Suprapubic skin (tissue), 4 donors: ENCODE results near the gene LOXHD1. TPM values are rescaled to one million over a fixed set of nuclear protein-coding genes. Genes with fewer than 3 reads are reported as not detected.
A peak's percentile ranks its signal among the peaks of the same experiment; 100 is the strongest.

ENCODE experiments used
- DNase-seq, 2 donors: peaks; one replicate each; pipeline ENCODE4 v3.0.0-alpha.2; 2019; ENCODE audit warnings: low spot score in 2 of 2
- H3K27ac ChIP-seq: fragments of 200-600 bp; sonication (generic); one replicate; pipeline ENCODE4 v1.5.1; 2019
- H3K27me3 ChIP-seq: fragments of 200-600 bp; sonication (generic); one replicate; pipeline ENCODE4 v1.5.1; 2019
- H3K36me3 ChIP-seq: fragments of 200-600 bp; sonication (generic); one replicate; pipeline ENCODE4 v1.5.1; 2019
- H3K4me1 ChIP-seq: fragments of 200-600 bp; sonication (generic); one replicate; pipeline ENCODE4 v1.5.1; 2019
- H3K4me3 ChIP-seq: fragments of 200-600 bp; sonication (generic); one replicate; pipeline ENCODE4 v1.5.1; 2019; ENCODE audit warnings: mild to moderate bottlenecking
- H3K9me3 ChIP-seq: fragments of 200-600 bp; sonication (generic); one replicate; pipeline ENCODE4 v1.5.1; 2019
- EP300 ChIP-seq: sonication (generic); formaldehyde crosslinking; IDR thresholded peaks from one replicate; pipeline ENCODE4 v1.6.1; 2017; ENCODE audit warnings: antibody characterized with exemption
- POLR2A ChIP-seq, 2 donors: fragments of 450-650 bp; IDR thresholded peaks; one replicate each; pipeline ENCODE4 v1.6.1; 2017; ENCODE audit warnings: antibody characterized with exemption in 2 of 2, mild to moderate bottlenecking in 2 of 2, moderate library complexity in 2 of 2
- POLR2AphosphoS5 ChIP-seq, 3 donors: sonication (generic); formaldehyde crosslinking; IDR thresholded peaks; one replicate each; pipeline ENCODE4 v1.6.1; 2017; ENCODE audit warnings: antibody characterized with exemption in 3 of 3
- WGBS: methylation state at CpG from one replicate; pipeline ENCODE4 v1.1.5; 2018; 5-methylcytosine and 5-hydroxymethylcytosine counted together
- total RNA-seq, 4 donors: library from RNA; depleted of rRNA; stranded (reverse); fragments of >200 nt; gene quantifications; one replicate each; pipeline ENCODE4 v1.1.0, GENCODE V29; 2016
- TF ChIP-seq, protein P1 (sequence below), 2 donors: fragments of 200-600 bp in 1 of 2; fragments of 450-650 bp in 1 of 2; sonication (generic) in 1 of 2; IDR thresholded peaks; one replicate each; pipeline ENCODE4 v1.5.1; 2016 to 2019; ENCODE audit warnings: antibody characterized with exemption in 2 of 2, mild to moderate bottlenecking in 1 of 2, moderate library complexity in 1 of 2

LOXHD1 gene
- total RNA-seq, 4 donors from 2014 or later, result 0.16 to 0.30 (median 0.18) TPM; not detected in 1

DNA sequence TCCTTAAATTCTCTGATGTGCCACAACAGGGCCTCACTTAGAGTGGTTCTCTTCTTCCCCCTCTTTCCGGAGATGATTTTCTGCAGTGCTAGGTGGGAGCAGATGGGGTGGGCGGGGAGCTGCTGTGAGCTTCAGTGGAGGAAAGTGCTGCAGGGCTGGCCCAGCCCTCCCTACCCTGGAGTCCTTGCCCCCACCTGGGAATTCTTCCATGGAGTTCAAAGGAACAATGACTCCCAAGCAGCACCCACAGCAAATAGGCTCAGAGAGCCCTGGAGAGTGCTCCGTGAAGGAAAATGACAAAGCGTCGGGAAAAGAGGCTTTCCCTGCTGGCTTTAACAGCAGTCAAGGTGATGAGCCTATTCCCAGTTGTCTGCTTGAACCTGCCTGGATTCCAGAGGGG, 28.8 kb downstream of the LOXHD1 start:
- H3K27me3 ChIP-seq, result peaks cover 10% of the 10 kb centered on the region
- no peaks in the 10 kb centered on the region for H3K9me3 ChIP-seq
- DNase-seq, result no peak
- TF ChIP-seq POLR2A (IDR thresholded peaks at IDR 0.05) (no peak), POLR2AphosphoS5 (IDR thresholded peaks at IDR 0.05) (no peak), EP300 (no peak)
- TF ChIP-seq, protein P1, sequence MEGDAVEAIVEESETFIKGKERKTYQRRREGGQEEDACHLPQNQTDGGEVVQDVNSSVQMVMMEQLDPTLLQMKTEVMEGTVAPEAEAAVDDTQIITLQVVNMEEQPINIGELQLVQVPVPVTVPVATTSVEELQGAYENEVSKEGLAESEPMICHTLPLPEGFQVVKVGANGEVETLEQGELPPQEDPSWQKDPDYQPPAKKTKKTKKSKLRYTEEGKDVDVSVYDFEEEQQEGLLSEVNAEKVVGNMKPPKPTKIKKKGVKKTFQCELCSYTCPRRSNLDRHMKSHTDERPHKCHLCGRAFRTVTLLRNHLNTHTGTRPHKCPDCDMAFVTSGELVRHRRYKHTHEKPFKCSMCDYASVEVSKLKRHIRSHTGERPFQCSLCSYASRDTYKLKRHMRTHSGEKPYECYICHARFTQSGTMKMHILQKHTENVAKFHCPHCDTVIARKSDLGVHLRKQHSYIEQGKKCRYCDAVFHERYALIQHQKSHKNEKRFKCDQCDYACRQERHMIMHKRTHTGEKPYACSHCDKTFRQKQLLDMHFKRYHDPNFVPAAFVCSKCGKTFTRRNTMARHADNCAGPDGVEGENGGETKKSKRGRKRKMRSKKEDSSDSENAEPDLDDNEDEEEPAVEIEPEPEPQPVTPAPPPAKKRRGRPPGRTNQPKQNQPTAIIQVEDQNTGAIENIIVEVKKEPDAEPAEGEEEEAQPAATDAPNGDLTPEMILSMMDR (IDR thresholded peaks at IDR 0.05), result no peak
- no peaks in the 10 kb centered on the region for H3K36me3 ChIP-seq
- H3K27ac ChIP-seq, result no peak overlapping the region
- peaks cover 7% of the 10 kb centered on the region for H3K4me1 ChIP-seq
- no peak overlapping the region for H3K4me3 ChIP-seq
- 60% methylated on average over 5 of the region's 5 CpGs for WGBS

DNA sequence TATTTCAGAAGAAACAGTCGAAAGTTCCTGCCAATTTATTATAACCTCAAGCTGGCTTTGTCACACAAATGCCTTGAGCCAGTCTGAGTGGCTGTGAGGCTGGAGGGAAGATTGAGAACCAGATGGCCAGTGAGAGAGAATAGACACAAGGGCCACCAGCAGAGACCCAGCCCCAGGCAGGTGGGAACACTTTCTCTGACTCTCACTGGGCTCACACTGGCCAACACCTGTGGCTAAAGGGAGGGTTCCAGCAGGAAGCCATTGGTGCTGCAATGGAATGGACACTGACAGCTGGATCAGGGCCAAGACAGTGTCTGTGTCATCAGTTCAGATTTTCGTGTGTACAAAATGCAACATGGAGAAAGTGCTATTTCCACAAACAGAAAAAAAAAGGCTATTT, 29.9 kb downstream of the LOXHD1 start:
- H3K9me3 ChIP-seq, result no peaks in the 10 kb centered on the region
- no peak overlapping the region for H3K27ac ChIP-seq
- peaks cover 8% of the 10 kb centered on the region for H3K4me1 ChIP-seq
- DNase-seq, result peak in 1 of 2 donors; percentile 67
- no peak overlapping the region for H3K4me3 ChIP-seq
- WGBS, result 39% methylated on average over 2 of the region's 2 CpGs
- H3K27me3 ChIP-seq, result peaks cover 10% of the 10 kb centered on the region
- TF ChIP-seq, protein P1 (IDR thresholded peaks at IDR 0.05), result no peak
- TF ChIP-seq POLR2AphosphoS5 (IDR thresholded peaks at IDR 0.05), result no peak
- TF ChIP-seq POLR2A (IDR thresholded peaks at IDR 0.05), result no peak
- no peak for TF ChIP-seq EP300
- no peaks in the 10 kb centered on the region for H3K36me3 ChIP-seq

DNA sequence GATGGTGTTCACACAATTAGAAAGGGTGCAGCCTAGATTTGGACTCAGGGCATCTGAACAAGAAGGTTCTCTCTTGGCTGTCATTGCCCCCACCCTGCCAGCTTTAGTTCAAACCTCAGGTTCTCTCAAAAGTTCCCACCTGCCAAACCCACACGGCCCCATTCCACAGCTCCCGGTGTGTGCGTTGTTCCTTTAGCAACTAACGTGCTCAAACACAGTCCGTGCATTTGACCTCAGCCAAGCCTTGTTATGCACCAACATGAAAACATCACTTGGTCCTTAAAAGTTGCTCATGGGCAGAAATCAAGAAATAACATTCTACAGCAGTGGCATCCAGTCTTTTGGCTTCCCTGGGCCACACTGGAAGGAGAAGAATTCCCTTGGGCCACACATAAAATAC, 32.0 kb downstream of the LOXHD1 start:
- peak in 1 of 2 donors; percentile 24 for DNase-seq
- no peak overlapping the region for H3K27ac ChIP-seq
- whole genome bisulfite sequencing, result 67% methylated on average over 5 of the region's 5 CpGs
- H3K36me3 ChIP-seq, result no peaks in the 10 kb centered on the region
- H3K9me3 ChIP-seq, result no peaks in the 10 kb centered on the region
- no peak overlapping the region for H3K4me3 ChIP-seq
- peaks cover 8% of the 10 kb centered on the region for H3K4me1 ChIP-seq
- H3K27me3 ChIP-seq, result peaks cover 10% of the 10 kb centered on the region
- no peak for TF ChIP-seq POLR2A (IDR thresholded peaks at IDR 0.05)
- TF ChIP-seq EP300, result no peak
- TF ChIP-seq, protein P1 (IDR thresholded peaks at IDR 0.05), result no peak
- TF ChIP-seq POLR2AphosphoS5 (IDR thresholded peaks at IDR 0.05), result no peak

DNA sequence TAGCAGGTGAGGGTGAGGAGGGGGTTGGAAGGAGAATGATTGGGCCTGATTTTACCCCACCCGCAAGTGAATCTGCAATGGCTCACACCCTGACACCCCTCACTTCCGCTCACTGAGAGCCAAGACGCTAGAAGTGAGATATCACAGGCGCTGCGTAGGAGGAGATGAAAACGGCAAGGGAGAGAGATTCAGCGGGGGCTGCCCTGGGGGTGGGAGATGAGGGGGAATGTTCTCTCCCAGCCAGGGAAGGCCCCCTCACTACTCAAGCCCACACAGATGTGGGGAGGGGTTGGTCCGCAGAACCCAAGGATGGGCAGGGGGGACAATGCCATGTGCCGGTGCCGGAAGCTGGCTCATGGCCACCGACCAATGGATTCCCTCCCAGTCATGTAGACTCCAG, 32.9 kb downstream of the LOXHD1 start:
- no peak for DNase-seq
- Histone ChIP-seq H3K4me3 (no peak overlapping the region), H3K36me3 (no peaks in the 10 kb centered on the region), H3K9me3 (no peaks in the 10 kb centered on the region), H3K27me3 (peaks cover 10% of the 10 kb centered on the region), H3K4me1 (peaks cover 8% of the 10 kb centered on the region), H3K27ac (no peak overlapping the region)
- TF ChIP-seq EP300 (no peak), POLR2A (IDR thresholded peaks at IDR 0.05) (no peak), POLR2AphosphoS5 (IDR thresholded peaks at IDR 0.05) (no peak)
- TF ChIP-seq, protein P1 (IDR thresholded peaks at IDR 0.05), result no peak
- 77% methylated on average over 11 of the region's 11 CpGs for WGBS

DNA sequence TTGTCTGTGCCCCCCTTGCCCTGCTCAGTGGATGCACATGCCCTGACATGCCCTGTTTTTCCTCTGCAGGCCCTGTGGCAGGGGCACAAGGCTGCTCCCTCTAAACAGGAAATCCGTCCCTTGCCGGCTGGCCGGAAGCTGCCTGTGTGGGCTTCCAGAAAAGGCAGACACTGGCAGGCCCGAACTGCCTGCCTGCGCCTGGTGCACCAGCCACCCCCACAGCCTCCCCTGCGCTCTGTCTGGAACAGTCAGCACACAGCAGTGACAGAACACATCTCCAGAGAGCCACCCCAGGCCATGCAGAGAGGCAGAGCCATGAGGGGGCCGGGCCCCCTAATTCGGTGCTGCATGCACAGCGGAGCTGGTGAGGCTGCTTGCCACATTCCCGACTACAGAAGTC, 33.5 kb downstream of the LOXHD1 start:
- 29% methylated on average over 7 of the region's 10 CpGs for WGBS
- TF ChIP-seq POLR2A (IDR thresholded peaks at IDR 0.05) (no peak), EP300 (no peak), POLR2AphosphoS5 (IDR thresholded peaks at IDR 0.05) (no peak)
- TF ChIP-seq, protein P1 (IDR thresholded peaks at IDR 0.05), result no peak
- Histone ChIP-seq H3K27me3 (peaks cover 10% of the 10 kb centered on the region), H3K36me3 (no peaks in the 10 kb centered on the region), H3K4me3 (no peak overlapping the region), H3K27ac (no peak overlapping the region), H3K9me3 (no peaks in the 10 kb centered on the region), H3K4me1 (peaks cover 8% of the 10 kb centered on the region)
- DNase-seq, result no peak
